OCI-LY3 (cell line): Measurements from ENCODE around the gene FBXW8.

Experiments
- CTCF ChIP-seq: fragments of 200-600, 300-600 bp; sonication (generic); IDR thresholded peaks from 2 replicates; pipeline ENCODE4 v1.5.1; 2014; ENCODE audit warnings: antibody characterized with exemption, low read length, low read depth
- EZH2phosphoT487 ChIP-seq: fragments of 200-600 bp; shearing (Covaris generic); IDR thresholded peaks from 2 replicates; pipeline ENCODE4 v1.6.1; 2018; ENCODE audit warnings: antibody characterized with exemption, mixed run types, low read depth

GRCh38 chr12:117071009-117071408, 160.3 kb downstream of the FBXW8 start:
- TF ChIP-seq CTCF, result no peak
- TF ChIP-seq EZH2phosphoT487, result no peak
